ENCODE data around the gene TBC1D1. TPM values are rescaled to one million over a fixed set of nuclear protein-coding genes. Genes with fewer than 3 reads are reported as not detected.

Gene TBC1D1
- total RNA-seq, 1 donor from 2014 or later, result 47.1 TPM

DNA sequence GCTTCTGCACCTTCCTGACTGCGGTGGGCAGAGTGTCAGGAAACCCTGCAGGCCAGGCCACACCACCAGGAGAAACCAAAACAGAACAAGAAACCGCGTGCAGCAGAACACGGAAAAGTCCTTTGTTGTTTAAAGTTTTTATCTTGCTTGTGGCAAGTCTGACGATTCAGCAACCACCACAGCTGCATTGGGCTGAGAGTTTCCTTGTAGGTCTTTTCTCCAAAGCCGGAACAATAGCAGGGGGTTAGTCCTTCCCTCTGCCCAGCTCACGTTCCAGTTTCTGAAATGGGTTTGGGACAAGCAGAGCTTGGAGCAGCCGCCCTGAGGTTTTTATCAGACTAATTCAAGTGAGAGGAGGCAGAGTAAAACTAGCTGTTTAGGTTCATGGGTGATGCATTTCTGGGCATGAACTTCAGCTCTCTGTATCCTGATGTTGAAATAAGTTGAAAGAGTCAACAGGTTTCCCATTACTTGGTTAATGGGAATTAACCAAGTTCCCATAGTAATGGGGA is 286.2 kb downstream of the TBC1D1 start:
- Histone ChIP-seq H3K36me3 (ENCODE audit: control insufficient read depth, insufficient read depth, low read length) (no peaks in the 10 kb centered on the region), H3K27me3 (ENCODE audit: control insufficient read depth, insufficient read depth, low read length) (no peaks in the 10 kb centered on the region), H3K4me3 (ENCODE audit: low read depth, low read length) (no peak overlapping the region)
- peak; percentile 46 for DNase-seq (ENCODE audit: low read depth)
- no peak for FAIRE-seq
- TF ChIP-seq, protein P1, sequence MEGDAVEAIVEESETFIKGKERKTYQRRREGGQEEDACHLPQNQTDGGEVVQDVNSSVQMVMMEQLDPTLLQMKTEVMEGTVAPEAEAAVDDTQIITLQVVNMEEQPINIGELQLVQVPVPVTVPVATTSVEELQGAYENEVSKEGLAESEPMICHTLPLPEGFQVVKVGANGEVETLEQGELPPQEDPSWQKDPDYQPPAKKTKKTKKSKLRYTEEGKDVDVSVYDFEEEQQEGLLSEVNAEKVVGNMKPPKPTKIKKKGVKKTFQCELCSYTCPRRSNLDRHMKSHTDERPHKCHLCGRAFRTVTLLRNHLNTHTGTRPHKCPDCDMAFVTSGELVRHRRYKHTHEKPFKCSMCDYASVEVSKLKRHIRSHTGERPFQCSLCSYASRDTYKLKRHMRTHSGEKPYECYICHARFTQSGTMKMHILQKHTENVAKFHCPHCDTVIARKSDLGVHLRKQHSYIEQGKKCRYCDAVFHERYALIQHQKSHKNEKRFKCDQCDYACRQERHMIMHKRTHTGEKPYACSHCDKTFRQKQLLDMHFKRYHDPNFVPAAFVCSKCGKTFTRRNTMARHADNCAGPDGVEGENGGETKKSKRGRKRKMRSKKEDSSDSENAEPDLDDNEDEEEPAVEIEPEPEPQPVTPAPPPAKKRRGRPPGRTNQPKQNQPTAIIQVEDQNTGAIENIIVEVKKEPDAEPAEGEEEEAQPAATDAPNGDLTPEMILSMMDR (IDR thresholded peaks at IDR 0.05; ENCODE audit: insufficient read depth, low read length, severe bottlenecking), result no peak

DNA sequence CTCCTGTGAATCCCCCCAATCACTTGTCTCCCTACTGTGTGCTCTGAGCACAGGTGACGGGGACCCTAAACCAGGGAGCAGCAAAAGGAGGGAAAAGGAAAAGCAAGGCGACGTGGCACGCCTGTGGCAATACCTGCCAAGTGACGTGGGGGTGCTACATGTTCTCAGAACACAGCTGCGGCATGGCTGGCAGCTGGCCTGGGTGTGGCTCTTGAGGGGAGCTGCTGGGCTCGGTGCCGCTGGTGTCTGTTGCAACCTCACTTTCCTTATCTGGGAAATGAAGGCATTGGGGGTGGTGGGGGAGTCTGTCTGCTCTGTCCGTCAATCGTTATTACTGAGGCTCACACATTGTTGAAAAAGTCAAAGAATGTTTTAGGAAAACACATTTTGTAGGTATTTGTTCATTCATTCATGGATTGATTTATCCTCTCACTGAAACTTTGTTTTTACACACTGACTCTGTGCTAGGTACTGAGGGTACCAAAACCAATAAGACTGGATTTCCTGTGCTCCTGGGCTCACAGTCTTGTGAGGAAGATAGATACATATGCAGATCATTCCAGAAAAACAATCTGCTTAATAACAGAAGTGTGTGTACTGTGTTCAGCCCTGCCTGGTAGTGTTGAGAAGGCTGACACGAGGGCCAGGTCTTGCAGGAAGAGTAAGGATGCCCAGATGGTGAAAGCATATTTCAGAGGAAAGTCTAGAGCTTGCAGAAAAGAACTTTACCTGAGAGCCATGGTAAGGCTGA is 286.9 kb downstream of the TBC1D1 start:
- no peak for FAIRE-seq

DNA sequence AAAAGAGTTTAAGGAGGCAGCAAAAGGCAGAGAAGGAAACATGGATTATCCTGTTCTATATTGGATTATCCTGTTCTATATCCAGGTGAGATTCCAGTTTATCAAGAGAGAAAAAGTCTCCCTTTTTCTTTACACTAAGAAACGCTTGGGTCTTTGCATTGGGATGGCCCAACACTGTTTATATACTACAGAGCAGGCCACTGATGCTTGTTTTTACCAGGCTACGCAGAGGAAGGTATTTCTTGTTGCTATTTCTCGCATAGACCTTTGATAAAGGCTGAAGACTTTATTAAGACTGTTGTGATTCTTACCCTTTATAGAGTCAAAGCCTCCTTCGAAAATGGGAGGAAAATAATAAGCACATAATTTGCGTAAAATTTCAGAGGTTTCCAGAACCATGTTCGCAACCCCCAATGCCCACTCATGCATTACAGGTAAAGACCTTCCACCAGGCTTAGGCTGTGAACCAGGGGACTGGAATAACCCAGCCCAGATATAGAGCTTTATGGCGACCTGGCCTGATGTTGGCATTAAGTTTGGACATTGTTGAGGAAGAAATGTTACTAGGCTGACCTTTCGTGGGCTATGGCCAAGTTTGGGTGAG is 287.6 kb downstream of the TBC1D1 start:
- Histone ChIP-seq H3K36me3 (ENCODE audit: control insufficient read depth, insufficient read depth, low read length) (no peaks in the 10 kb centered on the region), H3K27me3 (ENCODE audit: control insufficient read depth, insufficient read depth, low read length) (no peaks in the 10 kb centered on the region), H3K4me3 (ENCODE audit: low read depth, low read length) (no peak overlapping the region)
- DNase-seq (ENCODE audit: low read depth) (no peak), FAIRE-seq (no peak)
- TF ChIP-seq, protein P1 (IDR thresholded peaks at IDR 0.05; ENCODE audit: insufficient read depth, low read length, severe bottlenecking), result no peak

More for the DNA sequence above, 286.9 kb downstream of the TBC1D1 start:
- DNase-seq (ENCODE audit: low read depth), result no peak
- Histone ChIP-seq H3K36me3 (ENCODE audit: control insufficient read depth, insufficient read depth, low read length) (no peaks in the 10 kb centered on the region), H3K27me3 (ENCODE audit: control insufficient read depth, insufficient read depth, low read length) (no peaks in the 10 kb centered on the region), H3K4me3 (ENCODE audit: low read depth, low read length) (no peak overlapping the region)
- TF ChIP-seq, protein P1 (IDR thresholded peaks at IDR 0.05; ENCODE audit: insufficient read depth, low read length, severe bottlenecking), result no peak

DNA sequence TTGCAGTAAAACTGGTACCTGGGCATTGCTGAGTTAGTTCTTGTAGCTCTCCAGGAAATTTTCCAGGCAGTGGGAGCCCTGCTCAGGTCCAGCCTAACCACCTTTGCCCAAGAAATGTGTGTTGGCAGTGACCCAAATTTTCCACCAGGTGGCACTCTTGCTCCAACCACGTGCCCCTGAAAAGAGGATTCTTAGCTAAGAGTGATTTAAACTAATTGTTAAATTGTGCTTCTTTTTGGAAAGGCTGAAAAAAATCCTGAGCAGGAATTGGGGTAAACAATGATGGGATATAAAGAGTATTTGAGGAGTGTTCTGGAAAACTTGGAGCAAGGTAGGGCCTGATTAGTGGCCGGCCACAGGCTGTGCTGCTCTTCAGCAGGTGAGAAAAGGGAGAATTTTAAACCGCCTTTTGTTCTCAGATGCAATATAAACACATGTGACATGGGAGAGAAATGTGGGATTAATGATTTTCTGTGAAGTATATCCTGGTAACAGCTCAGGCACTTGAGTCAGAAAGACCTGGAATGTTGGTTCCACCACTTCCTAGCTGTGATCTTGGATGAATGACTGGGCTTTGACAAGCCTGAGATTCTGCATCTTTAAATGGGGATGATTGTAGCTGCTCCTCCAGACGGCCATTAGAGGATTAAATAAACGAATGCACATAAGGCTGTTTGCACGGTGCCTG is 288.9 kb downstream of the TBC1D1 start:
- no peaks in the 10 kb centered on the region for H3K36me3 ChIP-seq (ENCODE audit: control insufficient read depth, insufficient read depth, low read length)

DNA sequence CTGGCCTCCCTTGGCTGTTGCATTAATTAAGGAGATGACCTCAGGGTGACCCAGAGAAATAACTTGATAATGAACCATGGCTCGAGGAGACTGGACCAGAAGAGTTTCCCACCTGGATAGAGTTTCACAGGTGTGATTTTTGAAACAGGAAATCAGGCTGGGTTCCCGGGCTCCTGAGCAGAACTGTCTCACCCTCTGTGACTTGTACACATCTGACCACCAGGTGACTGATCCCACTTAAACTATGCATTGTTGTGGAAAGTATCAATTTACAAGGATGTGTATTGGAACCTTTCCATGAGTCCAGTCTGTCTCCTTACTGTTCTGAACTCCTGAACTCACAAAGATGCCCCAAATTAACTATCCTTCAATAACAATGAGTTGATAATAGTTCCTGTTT is 289.6 kb downstream of the TBC1D1 start:
- DNase-seq (ENCODE audit: low read depth), result peak; percentile 69

More for the DNA sequence above, 288.9 kb downstream of the TBC1D1 start:
- TF ChIP-seq, protein P1 (IDR thresholded peaks at IDR 0.05; ENCODE audit: insufficient read depth, low read length, severe bottlenecking), result peak; percentile 76
- no peak for FAIRE-seq
- peak; percentile 74 for DNase-seq (ENCODE audit: low read depth)
- Histone ChIP-seq H3K27me3 (ENCODE audit: control insufficient read depth, insufficient read depth, low read length) (no peaks in the 10 kb centered on the region), H3K4me3 (ENCODE audit: low read depth, low read length) (no peak overlapping the region)

More for the DNA sequence above, 289.6 kb downstream of the TBC1D1 start:
- no peaks in the 10 kb centered on the region for H3K27me3 ChIP-seq (ENCODE audit: control insufficient read depth, insufficient read depth, low read length)
- no peak for FAIRE-seq
- TF ChIP-seq, protein P1 (IDR thresholded peaks at IDR 0.05; ENCODE audit: insufficient read depth, low read length, severe bottlenecking), result peak; percentile 8
- H3K36me3 ChIP-seq (ENCODE audit: control insufficient read depth, insufficient read depth, low read length), result no peaks in the 10 kb centered on the region
- H3K4me3 ChIP-seq (ENCODE audit: low read depth, low read length), result no peak overlapping the region
